Measurements from ENCODE around the gene SLC38A7.
"Not testable (repeated sequence)": the region's sequence is repeated elsewhere in the genome, so short reads cannot be mapped to it uniquely, and the experiment has no call there.

SLC38A7 gene

GRCh38 chr16:58678269-58678668 is 6.3 kb downstream of the SLC38A7 start:
- DNase-seq = no peak

DNA sequence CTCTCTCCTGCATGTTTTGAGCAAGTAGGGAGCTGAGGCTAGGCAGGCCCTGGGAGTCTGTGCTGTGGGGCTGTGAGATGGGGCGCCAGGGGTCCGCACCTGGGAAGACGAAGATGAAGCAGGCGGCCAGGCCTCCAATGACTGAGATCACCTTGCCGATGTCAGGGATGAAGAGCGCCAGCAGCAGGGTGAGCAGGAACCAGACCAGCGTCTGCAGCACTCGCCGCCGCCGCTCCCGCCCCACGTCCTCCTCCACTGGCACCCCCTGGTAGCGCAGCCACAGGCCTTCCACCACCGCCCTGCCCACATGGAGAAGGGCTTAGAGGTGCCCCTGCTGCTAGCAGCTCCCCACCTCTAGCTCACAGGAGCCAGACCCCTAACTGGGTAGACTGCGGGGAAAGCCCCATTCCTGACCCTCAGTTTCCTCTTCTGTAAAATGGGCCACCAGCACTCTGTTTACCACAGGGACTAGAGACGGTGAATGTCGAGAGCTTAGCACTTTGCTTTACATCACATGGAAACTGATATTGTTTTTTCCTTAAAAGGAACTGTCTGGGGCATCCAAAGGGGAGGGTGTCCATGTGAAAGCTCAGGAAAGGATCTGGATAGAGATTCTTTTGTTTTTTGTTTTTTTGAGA is 13.5 kb downstream of the SLC38A7 start:
- no peak for DNase-seq

DNA sequence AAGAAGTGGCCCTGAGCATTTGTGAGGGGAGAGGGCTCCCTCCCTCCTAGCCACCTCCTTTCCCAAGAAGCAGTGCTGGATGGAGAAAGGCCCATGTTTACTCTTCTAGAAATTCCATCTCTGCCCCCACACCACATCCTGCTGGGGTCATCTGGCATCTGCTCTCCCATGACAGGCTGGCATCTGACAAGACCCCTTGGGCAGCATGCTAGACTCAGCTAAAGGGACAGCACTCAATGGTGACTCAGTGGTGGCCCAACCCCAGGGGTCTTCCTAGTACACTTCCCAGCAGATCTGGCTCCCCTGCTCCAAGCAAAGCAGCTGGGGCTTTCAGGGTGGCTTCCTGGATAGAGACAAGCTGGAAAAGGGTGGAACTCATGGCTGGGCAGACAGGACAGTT is 14.4 kb downstream of the SLC38A7 start:
- no peak for DNase-seq

GRCh38 chr16:58665200-58665599 is 19.4 kb downstream of the SLC38A7 start:
- DNase-seq = no peak

GRCh38 chr16:58661199-58661830 is 23.3 kb downstream of the SLC38A7 start:
- DNase-seq = peak; percentile 82

DNA sequence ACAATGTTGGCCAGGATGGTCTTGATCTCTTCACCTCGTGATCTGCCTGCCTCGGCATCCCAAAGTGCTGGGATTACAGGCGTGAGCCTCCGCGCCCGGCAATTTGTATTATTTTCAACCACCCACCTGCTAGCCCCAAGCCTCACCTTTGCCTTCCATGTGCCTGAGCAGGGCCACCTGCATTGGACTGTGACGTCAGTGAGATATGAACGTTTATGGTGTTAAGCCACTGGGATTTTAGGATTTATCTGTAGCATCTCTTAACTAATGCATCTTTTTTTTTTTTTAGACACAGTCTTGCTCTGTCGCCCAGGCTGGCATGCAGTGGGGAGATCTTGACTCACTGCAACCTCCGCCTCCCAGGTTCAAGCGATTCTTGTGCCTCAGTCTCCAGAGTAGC is 24.7 kb downstream of the SLC38A7 start:
- DNase-seq = not testable (repeated sequence)

- DNase-seq = no peak
These were observed 25.8 kb downstream of the SLC38A7 start for GRCh38 chr16:58658796-58659211.

GRCh38 chr16:58656899-58657298 is 27.7 kb downstream of the SLC38A7 start:
- no peak for DNase-seq

DNA sequence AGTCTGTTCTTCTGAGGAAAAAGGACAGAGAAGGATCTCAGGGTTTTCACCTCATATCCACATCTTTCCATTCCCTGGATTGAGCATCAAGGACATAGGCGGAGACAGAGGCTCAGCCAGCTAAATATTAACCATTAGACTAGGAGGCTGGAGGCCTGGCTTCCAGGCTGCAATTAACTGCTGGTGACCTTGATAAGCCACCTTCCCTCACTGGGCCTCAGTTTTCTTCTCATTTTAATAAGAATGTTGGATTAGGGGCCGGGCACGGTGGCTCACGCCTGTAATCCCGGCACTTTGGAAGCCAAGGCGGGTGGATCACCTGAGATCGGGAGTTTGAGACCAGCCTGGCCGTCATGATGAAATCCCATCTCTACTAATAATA is 29.4 kb downstream of the SLC38A7 start:
- DNase-seq = no peak

GRCh38 chr16:58654560-58655214 is 29.9 kb downstream of the SLC38A7 start:
- no peak for DNase-seq

- no peak for DNase-seq
These were observed 31.8 kb downstream of the SLC38A7 start for GRCh38 chr16:58652741-58653140.

- no peak for DNase-seq
These were observed 32.6 kb downstream of the SLC38A7 start for GRCh38 chr16:58651965-58652348.

GRCh38 chr16:58649707-58650106 is 34.9 kb downstream of the SLC38A7 start:
- DNase-seq = no peak

- no peak for DNase-seq
These were observed 37.5 kb downstream of the SLC38A7 start for GRCh38 chr16:58647107-58647506.

DNA sequence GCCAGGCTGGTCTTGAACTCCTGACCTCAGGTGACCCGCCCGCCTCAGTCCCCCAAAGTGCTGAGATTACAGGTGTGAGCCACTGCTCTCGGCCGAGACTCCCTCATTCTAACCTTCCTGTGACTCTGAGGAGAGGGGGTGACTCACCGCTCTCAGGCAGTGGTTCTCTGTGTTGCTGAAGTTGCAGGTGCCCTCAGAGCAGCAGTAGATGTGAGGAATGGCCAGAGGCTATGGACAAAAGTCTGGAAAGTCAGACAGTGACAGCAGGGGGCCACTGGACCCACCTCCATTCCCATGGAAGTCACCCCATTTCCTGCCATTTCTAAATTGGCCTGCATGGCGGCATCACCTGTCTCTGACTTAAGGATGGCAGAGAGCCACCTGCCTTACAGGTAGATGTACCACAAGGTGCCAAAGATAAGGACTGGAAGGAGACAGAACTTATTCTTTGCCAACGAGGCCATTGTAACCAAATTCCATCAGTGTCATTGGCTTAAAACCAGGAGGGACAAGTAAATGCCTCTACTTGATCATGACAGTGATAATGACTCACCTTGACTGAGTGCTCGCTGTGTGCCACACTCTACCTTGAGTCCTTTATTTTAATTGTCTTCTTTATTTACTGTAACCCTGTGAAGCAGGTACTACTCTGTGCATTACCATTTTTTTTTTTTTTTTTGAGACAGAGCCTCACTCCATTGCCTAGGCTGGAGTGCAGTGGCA is 39.6 kb downstream of the SLC38A7 start:
- peak; percentile 46 for DNase-seq

DNA sequence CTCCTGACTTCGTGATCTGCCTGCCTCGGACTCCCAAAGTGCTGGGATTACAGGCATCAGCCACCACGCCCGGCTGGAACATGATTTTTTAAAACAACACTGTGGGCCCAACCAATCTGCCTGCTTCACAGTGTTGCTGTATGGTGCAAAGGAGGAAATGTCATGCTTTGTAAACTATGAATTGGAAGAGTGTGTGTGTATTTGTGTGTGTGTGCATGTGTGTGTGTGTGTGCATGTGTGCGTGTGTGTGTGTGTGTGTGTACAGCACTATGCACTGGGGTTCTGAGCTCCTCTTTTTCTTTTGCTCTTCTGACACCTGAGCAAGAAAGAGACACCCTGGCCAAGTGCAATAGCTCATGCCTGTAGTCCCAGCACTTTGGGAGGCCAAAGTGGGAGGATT is 40.5 kb downstream of the SLC38A7 start:
- no peak for DNase-seq

- DNase-seq = no peak
These were observed 43.6 kb downstream of the SLC38A7 start for GRCh38 chr16:58640949-58641348.

DNA sequence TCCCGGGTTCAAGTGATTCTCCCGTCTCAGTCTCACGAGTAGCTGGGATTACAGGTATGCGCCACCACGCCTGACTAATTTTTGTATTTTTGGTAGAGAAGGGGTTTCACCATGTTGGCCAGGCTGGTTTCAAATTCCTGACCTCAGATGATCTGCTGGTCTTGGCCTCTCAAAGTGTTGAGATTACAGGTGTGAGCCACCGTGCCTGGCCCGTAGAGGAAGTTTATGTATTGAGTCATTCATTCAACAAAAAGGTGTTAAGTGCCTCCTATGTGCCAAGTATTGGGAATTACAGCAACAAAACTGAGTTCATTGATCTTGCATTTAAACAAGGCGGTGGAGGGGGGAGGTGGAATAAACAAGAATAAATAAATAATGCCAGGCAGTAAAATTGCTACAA is 44.7 kb downstream of the SLC38A7 start:
- no peak for DNase-seq

DNA sequence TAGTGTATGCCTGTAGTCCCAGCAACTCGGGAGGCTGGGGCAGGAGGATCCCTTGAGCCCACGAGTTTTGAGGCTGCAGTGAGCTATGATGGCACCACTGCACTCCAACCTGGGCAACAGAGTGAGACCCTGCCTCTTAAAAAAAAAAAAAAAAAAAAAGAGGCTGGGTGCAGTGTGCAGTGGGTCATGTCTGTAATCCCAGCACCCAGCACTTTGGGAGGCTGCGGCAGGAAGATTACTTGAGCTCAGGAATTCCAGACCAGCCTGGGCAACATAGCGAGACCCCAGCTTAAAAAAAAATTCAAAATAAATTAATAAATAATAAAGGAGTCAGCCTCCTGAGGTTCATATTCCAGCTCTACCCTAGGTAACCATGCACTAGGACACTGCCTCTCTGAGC is 45.3 kb downstream of the SLC38A7 start:
- no peak for DNase-seq

GRCh38 chr16:58638148-58639036 is 46.2 kb downstream of the SLC38A7 start:
- peak; percentile 22 for DNase-seq

DNA sequence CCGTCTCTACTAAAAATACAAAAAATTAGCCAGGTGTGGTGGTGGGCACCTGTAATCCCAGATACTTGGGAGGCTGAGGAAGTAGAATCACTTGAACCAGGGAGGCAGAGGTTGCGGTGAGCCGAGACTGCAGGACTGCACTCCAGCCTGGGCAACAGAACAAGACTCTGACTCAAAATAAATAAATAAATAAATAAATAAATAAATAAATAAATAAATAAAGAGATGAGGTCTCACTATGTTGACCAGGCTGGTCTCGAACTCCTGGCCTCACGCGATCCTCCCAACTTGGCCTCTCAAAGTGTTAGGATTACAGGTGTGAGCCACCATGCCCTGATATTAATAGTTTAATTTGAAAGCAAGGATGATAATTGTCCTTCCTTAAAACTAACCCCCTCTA is 47.5 kb downstream of the SLC38A7 start:
- not testable (repeated sequence) for DNase-seq

GRCh38 chr16:58636466-58636865 is 48.1 kb downstream of the SLC38A7 start:
- peak; percentile 56 for DNase-seq

- DNase-seq = no peak
These were observed 49.1 kb downstream of the SLC38A7 start for GRCh38 chr16:58635502-58635901.
